ENCODE data around the gene HPN.
"Not testable (repeated sequence)": the region's sequence is repeated elsewhere in the genome, so short reads cannot be mapped to it uniquely, and the experiment has no call there.

HPN gene

DNA sequence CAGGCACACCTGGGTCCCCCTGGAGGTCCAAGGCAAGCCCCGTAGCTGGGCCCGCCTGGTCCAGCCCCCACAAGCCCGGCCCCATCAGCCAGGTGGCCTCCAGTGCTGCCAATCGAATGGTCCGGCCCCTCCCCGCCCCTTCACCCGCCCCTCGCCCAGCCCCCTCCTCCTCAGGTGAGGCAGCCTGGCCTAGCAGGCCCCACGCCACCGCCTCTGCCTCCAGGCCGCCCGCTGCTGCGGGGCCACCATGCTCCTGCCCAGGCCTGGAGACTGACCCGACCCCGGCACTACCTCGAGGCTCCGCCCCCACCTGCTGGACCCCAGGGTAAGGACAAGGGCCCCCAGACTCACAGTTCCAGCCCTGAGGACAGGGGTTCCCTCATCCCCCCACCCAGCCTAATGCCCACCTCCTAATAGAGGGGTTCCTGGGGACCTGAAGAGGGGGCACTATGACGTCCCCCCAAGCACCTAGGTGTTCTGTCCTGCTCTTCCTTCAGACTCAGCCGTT is at the start of gene HPN:
TSS of gene HPN (plus strand) at position 174 of the 508 bp plus-strand sequence. CDS start 786 bp downstream, outside the sequence.
- no peak for DNase-seq

DNA sequence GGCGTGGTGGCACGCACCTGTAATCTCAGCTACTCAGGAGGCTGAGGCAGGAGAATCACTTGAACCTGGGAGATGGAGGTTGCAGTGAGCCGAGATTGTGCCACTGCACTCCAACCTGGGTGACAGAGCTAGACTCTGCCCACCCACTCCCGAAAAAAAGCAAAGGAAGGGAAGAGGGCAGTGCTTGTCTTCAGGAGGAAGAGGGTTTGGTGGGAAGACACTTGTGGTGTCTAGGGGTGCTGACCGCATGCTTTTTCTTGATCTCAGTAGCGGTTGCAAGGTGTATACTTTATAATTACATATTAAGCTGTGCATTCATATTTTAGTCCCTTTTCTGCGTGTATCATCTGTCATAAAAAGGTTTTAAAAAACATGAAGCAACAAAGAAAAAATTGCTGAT is 48.9 kb upstream of the HPN start:
- not testable (repeated sequence) for DNase-seq

DNA sequence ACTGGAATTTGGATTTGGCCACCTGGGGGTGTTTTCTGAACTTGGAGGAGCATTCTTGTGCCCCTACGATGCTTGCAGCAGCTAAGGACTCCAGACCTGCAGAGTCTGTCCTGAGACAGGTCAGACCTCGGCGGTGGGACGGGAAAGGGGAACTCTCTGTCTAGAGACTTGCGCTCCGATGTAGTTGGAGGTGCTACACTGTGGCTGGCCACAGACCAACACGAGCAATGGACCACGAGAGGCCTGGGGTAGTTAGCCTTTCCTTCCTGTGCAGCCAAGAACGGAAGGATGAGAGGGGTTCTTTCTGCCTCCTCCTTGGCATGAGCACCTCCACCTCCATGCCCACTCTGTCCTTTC is 47.3 kb upstream of the HPN start:
- no peak for DNase-seq

DNA sequence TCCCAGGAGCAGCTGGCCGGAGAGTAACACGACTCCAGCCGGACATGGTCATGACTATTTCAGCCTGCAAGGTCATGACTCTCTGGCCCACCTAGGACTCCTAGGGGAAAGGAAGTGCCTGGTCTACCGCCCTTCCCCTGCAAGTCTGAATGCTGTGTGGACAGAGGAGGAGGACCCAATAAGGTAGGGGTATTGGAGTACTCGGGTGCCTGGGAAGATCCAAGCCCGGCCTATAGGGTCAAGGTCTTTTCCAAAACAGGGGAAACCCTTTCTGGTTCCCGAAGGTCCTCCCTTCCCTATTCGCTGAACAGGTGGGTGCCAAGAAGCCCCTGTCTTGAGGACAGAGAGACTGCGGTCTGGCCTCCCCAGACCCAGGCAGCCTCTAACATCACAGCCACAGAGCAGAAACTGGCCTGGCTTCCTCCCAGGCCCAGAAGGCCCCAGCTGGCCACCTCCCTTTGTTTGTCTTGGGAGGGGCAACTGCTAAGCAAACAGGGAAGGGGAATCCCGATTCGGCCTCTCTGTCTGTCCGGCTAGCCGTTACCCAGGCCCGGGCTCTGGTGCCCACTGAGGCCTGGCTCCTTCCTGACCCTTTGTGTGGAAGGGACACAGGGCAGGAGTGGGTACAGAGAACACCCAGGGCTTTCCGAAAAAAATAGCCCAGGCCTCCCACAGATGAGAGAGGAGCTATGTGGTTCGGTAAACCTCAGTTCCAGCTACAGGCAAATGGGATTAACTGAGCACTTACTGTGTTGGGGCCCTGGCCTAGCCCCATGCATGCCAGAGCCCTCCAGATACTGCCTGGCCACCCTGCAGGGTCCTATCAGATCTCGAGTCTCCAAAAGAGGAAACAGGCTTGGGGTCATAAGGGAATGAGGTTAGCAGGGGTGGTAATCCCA is 46.6 kb upstream of the HPN start:
- DNase-seq: no peak

DNA sequence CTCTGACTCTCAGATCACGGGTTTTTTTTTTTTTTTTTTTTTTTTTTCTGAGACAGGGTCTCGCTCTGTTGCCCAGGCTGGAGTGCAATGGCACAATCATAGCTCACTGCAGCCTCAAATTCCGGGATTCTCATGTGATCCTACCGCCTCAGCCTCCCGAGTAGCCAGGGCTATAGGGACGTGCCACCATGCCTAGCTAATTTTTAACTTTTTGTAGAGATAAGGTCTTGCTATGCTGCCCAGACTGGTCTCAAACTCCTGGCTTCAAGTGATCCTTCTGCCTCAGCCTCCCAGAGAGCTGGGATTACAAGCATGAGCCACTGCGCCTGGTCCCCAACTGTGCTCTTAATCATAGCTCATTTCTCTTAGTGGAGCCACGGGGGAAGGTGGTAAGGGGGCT is 46.0 kb upstream of the HPN start:
- DNase-seq: no peak

DNA sequence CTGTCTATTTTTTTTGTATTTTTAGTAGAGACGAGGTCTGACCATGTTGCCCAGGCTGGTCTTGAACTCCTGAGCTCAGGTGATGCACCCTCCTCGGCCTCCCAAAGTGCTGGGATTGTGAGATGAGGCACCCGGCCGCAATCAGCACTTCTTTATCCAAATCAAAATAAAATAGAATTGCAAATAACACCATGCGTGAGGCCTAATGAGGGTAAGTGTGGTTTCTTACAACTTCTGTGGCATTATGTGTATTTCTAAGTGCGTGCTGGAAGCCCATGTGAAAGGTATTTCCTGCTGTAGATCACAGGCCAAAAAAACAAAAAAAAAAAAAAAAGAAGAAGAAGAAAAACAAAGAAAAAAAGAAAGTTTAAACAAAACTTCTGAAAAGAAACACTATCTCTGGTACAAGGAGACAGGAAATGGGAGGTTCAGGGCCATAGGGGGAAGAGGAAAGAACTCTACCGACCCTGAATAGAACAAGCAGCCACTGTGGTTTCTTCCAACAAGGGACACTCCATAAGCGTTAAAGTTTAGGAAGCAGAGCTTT is 44.4 kb upstream of the HPN start:
- no peak for DNase-seq

DNA sequence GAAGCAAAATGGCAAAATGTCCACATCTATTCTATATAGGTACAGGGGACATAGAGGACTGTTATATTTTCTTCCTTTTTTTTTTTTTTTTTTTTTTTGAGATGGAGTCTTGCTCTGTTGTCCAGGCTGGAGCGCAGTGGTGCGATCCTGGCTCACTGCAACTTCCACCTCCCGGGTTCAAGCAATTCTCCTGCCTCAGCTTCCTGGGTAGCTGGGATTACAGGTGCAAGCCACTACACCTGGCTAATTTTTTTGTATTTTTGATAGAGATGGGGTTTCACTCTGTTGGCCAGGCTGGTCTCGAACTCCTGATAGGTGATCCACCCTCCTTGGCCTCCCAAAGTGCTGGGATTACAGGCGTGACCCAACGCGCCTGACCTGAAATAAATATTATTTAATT is 43.3 kb upstream of the HPN start:
- DNase-seq: not testable (repeated sequence)

DNA sequence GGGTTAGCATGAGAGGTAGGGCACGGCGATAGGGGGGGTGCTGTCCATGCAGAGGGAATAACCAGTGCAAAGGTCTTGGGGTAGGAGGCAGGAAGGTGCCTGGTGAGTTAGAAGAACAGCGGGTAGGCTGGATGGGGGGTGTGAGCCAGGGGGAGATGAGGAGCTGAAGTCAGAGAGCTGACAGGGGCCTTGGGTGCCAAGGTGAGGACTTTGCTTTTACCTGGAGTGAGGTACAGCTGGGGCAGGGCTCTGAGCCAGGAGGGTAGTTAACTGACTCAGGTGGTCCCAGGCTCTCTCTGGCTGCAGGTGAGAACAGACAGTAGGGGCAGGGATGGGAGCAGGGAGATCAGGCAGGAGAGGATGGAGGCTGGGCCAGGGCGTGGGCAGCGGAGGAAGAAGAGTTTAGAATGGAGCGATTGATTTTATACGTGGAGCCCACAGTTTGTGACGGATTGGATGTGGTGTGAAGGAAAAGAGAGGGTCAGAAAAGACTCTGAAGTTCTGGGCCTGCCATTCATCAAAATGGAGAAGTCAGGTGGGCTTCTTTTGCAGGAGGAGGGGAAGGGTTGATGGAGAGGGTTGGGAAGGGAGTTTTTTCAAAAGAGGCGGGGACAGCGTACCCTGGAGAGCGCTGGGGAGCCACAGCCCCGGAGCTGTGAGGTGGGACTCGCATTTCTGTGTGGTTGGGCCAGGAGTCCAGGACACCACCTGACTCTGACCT is 42.6 kb upstream of the HPN start:
- DNase-seq: no peak

DNA sequence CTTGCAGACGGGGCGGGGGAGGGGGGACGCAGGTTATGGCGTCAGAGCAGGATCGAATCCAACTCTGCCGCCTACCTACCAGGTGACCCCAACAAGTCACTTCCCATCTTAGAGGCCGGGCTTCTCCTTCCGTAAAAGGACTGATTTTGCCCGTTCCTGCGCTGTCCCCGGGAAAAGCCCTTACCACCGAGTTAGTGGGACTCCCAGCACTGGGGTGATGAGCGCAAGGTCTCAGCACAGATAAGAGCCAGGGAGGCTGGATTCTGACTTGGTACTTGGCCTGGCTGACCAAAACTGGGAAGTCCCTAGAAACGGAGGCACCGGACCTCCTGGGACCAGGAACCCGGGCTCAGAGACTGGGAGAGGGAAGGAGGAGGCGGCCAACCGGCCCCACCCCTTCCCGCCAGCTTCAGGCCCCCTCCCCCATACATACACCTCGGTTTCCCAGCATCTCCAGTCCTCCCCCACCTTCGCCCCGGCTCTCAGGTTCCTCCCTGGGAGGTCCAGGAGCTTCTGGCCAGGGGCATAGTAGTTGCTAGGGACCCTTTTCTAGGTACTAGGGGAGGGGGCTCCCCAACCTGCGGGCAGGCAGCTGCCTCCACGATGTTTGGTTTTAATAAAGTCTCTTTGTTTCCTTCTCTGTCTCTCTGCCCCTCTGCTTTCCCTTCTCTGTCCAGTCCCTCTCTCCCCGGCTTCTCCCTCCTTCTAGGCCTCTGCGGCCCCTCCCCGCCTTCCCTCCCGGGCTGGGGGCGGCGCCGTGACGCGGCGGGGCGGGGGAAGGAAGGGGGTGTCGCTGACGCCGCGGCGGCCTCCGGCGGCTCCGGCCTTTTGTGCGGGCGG is 41.8 kb upstream of the HPN start, which contains the start of gene GRAMD1A:
TSS of gene GRAMD1A (plus strand) at position 826 of the 840 bp plus-strand sequence. CDS start 156 bp downstream, outside the sequence.
- peak; percentile 71 for DNase-seq

DNA sequence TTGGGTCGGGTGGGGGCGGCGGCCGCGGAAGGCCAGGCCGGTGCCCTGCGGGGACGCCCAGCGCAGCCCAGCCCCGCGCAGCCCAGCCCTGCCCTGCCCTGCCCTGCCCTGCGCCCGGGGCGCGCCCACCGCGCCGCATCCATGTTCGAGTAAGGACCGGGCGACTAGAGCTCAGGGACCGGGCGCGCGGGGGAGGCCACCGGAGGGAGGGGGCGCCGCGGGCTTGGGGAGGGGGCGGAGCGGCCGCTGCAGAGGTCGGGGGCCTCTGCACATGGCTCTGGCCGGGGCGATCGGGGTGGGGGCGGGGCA is 41.2 kb upstream of the HPN start:
- DNase-seq: no peak

DNA sequence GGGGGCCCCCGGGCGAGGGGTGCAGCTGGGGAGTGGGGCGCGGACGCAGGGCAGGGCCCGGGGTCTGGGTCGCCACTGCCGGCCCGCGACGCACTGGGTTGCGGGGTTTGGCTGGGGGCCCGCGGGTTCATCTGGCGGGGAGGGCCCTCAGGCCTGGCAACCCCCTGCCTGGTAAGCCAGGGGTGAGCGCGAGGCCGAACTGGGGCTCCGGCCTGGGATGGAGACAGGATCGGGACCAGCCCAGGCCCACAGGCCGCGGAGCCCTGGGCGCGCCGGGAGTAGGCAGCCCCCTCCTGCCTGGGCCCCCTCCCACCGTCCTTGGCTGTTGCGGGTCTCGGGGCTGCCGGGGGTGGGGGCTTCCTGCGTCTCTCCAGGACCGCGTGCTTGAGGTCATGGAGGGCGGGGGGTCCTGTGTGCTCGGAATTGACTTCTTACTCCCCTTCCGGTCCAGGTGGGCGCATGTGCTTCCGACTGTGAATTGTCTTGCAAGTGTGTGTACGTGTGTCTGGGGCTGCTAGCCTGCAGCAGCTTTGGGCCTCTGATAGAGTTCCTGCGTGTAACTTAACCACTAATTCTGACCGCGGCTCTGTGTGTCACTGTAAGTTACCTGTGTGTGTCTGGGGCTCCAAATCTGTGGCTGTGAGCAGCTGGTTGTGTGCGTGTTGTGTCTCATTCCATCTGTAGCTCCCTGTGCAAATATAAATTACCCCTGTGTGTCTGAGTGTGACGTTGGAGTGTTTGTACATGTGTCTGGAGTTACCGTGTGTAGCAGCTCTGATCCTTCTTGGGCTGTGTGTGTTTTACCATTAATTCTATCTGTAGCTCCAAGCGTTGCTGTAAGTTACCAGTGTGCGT is 40.6 kb upstream of the HPN start:
- peak; percentile 71 for DNase-seq

DNA sequence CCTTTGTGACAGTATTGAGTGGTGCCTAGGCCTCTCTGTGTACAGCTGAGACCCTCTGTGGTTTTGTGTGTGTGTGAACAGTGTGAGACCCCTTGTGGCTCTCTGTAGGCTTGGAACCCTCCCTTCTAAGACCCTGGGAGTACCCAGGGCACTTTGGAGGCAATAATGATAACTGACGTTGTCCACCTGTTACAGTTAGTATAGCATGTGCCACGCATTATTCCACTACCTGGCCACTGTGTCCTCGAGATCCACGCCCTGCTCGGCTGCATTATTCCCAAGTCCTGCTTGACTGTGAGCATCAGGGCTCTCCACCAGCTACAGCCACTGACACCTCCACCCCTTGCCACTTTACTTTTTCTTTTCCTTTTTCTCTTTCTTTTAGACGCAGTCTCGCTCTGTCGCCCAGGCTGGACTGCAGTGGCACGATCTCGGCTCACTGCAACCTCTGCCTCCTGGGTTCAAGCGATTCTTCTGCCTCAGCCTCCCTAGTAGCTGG is 39.4 kb upstream of the HPN start:
- DNase-seq: no peak

DNA sequence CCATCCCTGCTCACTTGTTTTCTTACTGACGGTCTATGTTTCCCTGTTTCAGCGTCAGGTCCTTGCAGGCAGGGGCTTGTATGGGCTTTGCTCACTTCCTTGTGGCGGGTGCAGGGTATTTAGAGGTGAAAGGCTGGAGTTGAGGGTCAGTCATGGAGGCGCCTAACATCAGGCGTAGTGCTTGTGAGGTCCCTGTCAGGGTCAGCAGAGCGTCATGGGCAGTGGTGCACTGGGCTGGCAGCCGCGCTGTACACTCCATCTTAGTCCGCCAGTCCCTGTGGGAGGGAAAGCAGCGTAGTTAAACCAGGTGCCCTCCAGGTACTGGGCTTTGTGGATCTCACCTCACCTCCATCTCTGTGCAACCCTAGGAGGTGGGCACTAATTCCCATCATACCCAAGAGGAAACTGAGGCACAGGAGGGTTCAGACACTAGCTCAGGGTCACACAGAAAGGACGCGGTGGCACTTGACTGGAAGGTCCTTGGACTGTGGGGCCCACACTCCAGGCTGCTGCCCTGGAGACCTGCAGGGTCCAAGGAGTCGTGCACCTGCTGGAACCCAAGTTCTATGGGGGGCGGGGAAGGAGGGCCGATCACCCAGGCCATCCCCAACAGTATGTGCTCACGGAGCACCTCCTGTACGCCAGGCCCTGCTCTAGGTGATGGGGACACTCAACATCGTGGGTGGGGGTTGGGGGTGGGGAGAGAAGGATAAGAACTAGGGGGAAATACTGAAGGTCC is 36.8 kb upstream of the HPN start:
- no peak for DNase-seq

DNA sequence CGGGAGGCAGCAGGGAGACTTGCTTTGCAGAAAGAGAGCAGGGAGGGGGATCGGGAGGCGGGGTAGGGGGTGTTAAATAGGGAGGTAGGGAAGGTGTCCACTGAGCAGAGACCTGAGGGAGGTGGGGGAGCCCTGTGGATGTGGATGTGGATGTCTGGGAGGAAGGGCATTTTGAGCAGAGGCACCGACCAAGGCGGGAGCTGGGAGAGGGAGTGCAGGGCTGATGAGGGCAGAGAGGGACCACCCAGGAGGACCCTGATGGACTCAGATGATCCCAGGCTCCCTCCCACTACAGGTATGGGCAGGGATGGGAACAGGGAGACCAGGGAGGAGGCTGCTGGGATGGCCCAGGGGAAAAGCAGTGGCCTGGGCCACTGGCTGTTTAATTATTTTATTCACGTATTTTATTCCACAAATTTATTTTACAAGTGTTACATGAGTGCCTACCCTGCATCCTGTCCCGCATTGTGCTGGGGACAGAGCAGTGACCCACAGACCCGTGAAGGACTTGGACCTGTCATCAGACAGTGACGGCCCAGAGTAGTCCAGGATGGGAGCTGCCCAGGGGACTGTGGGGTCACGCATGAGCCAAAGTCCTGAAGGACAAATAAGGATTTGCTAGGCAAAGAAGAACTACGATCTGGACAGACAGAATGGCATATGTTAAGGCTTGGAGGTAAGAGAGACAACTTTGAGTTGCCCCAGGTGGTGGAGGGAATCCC is 36.1 kb upstream of the HPN start:
- no peak for DNase-seq

DNA sequence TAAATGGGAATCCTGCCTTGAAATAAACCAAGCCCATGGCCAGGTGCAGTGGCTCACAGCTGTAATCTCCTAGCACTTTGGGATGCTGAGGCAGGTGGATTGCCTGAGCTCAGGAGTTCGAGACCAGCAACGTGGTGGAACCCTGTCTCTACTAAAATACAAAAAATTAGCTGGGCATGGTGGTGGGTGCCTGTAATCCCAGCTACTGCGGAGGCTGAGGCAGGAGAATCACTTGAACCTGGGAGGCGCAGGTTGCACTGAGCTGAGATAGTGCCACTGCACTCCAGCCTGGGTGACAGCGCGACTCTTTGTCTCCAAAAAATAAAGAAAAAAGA is 35.5 kb upstream of the HPN start:
- DNase-seq: not testable (repeated sequence)

DNA sequence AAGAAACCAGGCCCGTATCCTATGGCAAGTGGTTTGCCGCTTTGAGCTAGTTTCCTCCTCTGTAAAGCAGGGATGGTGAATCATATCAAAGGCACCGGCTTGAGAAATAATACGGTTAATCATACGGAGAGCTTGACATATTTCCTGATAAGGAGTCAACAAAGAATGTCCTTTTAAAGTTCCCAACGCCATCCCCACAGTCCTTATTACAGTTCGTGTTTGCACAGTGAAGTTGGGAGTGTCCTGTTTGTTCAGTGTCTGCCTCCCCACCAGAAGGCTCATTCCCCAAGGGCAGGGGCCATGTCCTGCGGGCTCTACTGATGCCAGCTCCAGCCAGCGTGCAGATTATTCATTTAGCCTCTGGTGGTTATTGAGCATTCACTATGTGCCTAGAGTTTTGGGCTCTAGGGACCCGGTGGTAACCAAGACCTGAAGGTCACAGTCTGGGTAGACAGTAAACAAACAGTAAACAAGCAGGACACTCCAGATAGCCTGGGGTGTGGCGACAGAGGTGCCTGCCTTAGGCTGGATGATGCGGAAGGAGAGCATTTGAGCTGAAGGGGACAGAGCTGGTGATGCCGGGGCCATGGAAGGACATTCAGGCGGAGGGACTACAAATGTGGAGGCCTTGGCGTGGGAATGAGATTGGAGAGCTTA is 35.1 kb upstream of the HPN start:
- DNase-seq: no peak

DNA sequence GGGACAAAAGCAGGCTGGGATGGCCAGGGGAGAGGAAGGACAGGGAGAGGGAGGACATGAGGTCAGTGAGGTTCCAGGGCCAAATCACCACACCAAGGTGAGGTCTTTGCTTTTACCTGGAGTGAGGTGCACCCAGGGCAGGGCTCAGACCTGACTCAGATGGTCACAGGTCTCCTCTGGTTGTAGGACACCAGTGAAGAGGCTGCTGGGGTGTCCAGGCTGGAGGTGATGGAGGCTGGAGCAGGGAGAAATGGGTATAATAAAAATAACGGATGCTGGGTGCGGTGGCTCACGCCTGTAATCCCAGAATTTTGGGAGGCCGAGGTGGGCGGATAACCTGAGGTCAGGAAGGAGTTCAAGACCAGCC is 34.5 kb upstream of the HPN start:
- no peak for DNase-seq

DNA sequence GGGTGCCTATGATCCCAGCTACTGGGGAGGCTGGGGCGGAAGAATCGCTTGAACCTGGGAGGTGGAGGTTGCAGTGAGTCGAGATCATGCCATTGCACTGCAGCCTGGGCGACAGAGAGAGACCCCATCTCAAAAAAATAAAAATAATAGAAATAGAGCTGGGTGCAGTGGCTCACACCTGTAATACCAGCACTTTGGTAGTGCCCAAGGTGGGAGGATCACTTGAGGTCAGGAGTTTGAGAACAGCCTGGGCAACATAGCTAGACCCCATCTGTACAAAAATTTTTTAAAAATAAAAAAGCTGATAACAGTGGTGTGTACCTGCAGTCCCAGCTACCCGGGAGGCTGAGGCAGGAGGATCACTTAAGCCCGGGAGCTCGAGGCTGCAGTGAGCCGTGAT is 34.1 kb upstream of the HPN start:
- DNase-seq: not testable (repeated sequence)

DNA sequence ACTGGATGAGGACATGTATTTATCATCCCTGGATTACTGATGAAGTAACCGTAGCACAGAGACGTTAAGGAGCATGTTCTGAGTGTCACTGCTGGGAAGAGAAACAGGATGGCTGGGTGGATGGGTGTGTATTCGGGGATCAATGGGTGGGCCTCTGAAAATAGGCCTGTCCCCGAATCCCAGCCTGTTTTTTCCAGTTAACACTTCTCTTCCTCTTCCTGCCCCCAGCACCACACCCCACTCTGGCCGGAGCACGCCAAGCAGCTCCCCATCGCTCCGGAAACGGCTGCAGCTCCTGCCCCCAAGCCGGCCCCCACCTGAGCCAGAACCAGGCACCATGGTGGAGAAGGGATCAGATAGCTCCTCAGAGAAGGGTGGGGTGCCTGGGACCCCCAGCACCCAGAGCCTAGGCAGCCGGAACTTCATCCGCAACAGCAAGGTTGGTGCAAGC is 32.6 kb upstream of the HPN start:
- no peak for DNase-seq
